Fibroblast of lung (primary cell): Measurements from ENCODE around the gene DDO. TPM values are rescaled to one million over a fixed set of nuclear protein-coding genes. Genes with fewer than 3 reads are reported as not detected.

Experiments used
- DNase-seq, 2 donors: peaks; one replicate each; pipeline versions ENCODE4 v3.0.0 to v3.0.0-alpha.2; 2010; ENCODE audit warnings: low read depth in 2 of 2
- H2AFZ ChIP-seq: 2 replicates; pipeline ENCODE4 v1.5.1; 2012; ENCODE audit warnings: low read length, control low read depth, inconsistent platforms
- H3K27ac ChIP-seq: 2 replicates; pipeline ENCODE4 v1.5.1; 2011; ENCODE audit warnings: low read length, control low read depth; ENCODE audit not compliant: insufficient read depth
- H3K27me3 ChIP-seq: 2 replicates; pipeline ENCODE4 v1.5.1; 2011; ENCODE audit warnings: mild to moderate bottlenecking, low read length; ENCODE audit not compliant: control insufficient read depth, insufficient read depth
- H3K36me3 ChIP-seq: 2 replicates; pipeline ENCODE4 v1.5.1; 2011; ENCODE audit warnings: low read length; ENCODE audit not compliant: control insufficient read depth, insufficient read depth
- H3K4me1 ChIP-seq: 2 replicates; pipeline ENCODE4 v1.5.1; 2011; ENCODE audit warnings: low read length; ENCODE audit not compliant: control insufficient read depth, insufficient read depth; ENCODE audit errors: extremely low read depth
- H3K4me2 ChIP-seq: 2 replicates; pipeline ENCODE4 v1.5.1; 2011; ENCODE audit warnings: low read length, control low read depth; ENCODE audit not compliant: insufficient read depth; ENCODE audit errors: extremely low read depth
- H3K4me3 ChIP-seq, 4 experiments: fragments of 200-600 bp in 1 of 4; sonication (generic) in 1 of 4; replicated peaks in 1 of 4; 2 replicates each; pipeline ENCODE4 v1.5.1; 2011 to 2016; ENCODE audit warnings: low read length in 4 of 4, low read depth in 3 of 4, mild to moderate bottlenecking in 3 of 4, control low read depth in 2 of 4, inconsistent platforms in 1 of 4, mixed read lengths in 1 of 4; ENCODE audit not compliant: insufficient read depth in 1 of 4; ENCODE audit errors: control extremely low read depth in 1 of 4
- H3K79me2 ChIP-seq: 2 replicates; pipeline ENCODE4 v1.5.1; 2012; ENCODE audit warnings: mild to moderate bottlenecking, low read length, inconsistent platforms; ENCODE audit not compliant: control insufficient read depth, insufficient read depth
- H3K9ac ChIP-seq: 2 replicates; pipeline ENCODE4 v1.5.1; 2011; ENCODE audit warnings: mild to moderate bottlenecking, low read length, control low read depth; ENCODE audit not compliant: insufficient read depth
- H3K9me3 ChIP-seq: 2 replicates; pipeline ENCODE4 v1.5.1; 2012; ENCODE audit warnings: low read depth, low read length; ENCODE audit not compliant: control insufficient read depth, insufficient read depth
- H4K20me1 ChIP-seq: 2 replicates; pipeline ENCODE4 v1.5.1; 2011; ENCODE audit warnings: low read length; ENCODE audit not compliant: control insufficient read depth, insufficient read depth; ENCODE audit errors: extremely low read depth
- EZH2 ChIP-seq: IDR thresholded peaks from 2 replicates; pipeline ENCODE4 v1.5.1; 2012; ENCODE audit warnings: low read length, control low read depth, mild to moderate bottlenecking; ENCODE audit errors: missing control alignments
- polyA plus RNA-seq, 2 donors: library from polyadenylated mRNA; depleted of rRNA in 1 of 2; stranded (reverse) in 1 of 2; unstranded in 1 of 2; fragments of >200 nt; gene quantifications; 2 replicates each; pipeline ENCODE4 v1.2.1, GENCODE V29; 2011 to 2012; ENCODE audit warnings: missing spikeins in 1 of 2
- total RNA-seq: library from RNA; depleted of rRNA; stranded (reverse); fragments of >200 nt; gene quantifications from 2 replicates; pipeline ENCODE4 v1.2.1, GENCODE V29; 2014
- TF ChIP-seq, protein P1 (sequence below), 2 donors: IDR thresholded peaks in 1 of 2; conservative IDR thresholded peaks in 1 of 2; 1 replicate in 1 of 2; 2 replicates in 1 of 2; pipeline ENCODE4 v1.5.1; 2011 to 2012; ENCODE audit warnings: low read length in 2 of 2, control low read depth in 1 of 2, inconsistent platforms in 1 of 2, low read depth in 1 of 2, mild to moderate bottlenecking in 1 of 2

The DDO gene
- total and polyA plus RNA-seq, 2 donors (not counting 1 experiment from before 2014, with no cell fraction given): 3.9 to 12.2 TPM

DNA sequence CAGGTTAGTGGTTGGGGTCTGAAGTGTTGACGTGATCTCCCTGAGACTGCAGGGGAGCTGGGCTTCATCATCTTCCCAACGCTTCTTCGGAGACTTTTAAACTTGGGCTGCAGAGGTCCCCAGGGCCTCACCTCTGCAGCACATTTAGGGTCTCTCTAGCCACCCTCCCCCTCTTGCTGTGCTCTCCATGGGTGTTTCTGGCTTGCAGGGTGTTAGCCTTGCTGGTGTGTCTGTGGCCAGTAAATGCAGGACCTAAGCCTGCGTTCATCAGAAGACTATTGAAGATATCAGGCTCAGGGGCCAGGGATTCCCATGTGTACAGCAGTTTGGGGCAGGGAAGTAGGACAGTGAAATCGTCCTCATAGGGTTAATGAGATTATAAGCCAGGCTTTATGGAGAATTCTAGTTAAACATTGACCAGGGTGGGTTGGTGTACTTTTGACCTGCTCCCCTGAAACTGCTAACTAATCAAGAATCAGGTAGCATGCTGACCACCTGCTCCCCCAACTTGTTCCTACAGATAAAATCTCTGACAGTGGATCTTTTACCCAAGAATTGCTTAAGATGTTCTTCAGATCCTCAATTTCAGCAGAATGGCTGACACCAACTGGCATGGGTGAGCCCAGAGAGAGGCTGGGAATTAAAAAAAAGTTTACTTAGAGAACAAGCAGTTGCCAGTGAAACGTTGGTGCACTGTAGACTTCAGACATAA, 3.8 kb upstream of the DDO start:
- no peak for TF ChIP-seq EZH2
- TF ChIP-seq, protein P1, sequence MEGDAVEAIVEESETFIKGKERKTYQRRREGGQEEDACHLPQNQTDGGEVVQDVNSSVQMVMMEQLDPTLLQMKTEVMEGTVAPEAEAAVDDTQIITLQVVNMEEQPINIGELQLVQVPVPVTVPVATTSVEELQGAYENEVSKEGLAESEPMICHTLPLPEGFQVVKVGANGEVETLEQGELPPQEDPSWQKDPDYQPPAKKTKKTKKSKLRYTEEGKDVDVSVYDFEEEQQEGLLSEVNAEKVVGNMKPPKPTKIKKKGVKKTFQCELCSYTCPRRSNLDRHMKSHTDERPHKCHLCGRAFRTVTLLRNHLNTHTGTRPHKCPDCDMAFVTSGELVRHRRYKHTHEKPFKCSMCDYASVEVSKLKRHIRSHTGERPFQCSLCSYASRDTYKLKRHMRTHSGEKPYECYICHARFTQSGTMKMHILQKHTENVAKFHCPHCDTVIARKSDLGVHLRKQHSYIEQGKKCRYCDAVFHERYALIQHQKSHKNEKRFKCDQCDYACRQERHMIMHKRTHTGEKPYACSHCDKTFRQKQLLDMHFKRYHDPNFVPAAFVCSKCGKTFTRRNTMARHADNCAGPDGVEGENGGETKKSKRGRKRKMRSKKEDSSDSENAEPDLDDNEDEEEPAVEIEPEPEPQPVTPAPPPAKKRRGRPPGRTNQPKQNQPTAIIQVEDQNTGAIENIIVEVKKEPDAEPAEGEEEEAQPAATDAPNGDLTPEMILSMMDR (conservative IDR thresholded peaks at IDR 0.05 in 1 of 2, IDR thresholded peaks at IDR 0.05 in 1 of 2; ENCODE audit: low read depth in 1 of 2, low read length in 2 of 2): no peak
- no peak overlapping the region for H3K4me2 ChIP-seq
- no peaks in the 10 kb centered on the region for H4K20me1 ChIP-seq
- no peak overlapping the region for H2AFZ ChIP-seq
- H3K4me1 ChIP-seq: no peaks in the 10 kb centered on the region
- H3K79me2 ChIP-seq: no peaks in the 10 kb centered on the region
- H3K9ac ChIP-seq: no peak overlapping the region
- no peak overlapping the region for H3K27ac ChIP-seq
- H3K27me3 ChIP-seq: peaks cover 8% of the 10 kb centered on the region
- no peaks in the 10 kb centered on the region for H3K36me3 ChIP-seq
- no peak for DNase-seq
- H3K4me3 ChIP-seq: no peak overlapping the region
- H3K9me3 ChIP-seq: no peaks in the 10 kb centered on the region

DNA sequence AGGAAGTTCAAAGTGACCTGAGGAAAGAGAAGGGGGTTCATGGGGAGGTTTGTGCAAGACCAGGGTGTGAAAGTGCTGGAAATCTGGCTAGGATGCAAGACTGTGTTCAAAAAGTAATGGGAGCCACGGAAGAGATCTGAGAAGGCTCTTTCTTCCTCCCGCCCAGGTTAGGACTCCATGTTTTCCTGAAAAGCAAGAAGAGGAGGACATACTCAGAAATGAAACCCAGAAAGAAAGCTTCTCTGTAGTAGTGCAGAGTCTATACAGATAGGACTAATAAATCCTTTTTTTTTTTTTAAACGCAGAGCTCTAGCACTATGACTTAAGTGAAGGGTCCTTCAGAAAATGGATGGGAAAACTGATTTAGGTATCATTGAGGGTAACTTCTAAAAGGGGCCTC, 3.2 kb upstream of the DDO start:
- peaks cover 5% of the 10 kb centered on the region for H3K27me3 ChIP-seq
- H3K9me3 ChIP-seq: no peaks in the 10 kb centered on the region
- no peak for DNase-seq
- H2AFZ ChIP-seq: no peak overlapping the region
- no peaks in the 10 kb centered on the region for H3K79me2 ChIP-seq
- no peak overlapping the region for H3K4me2 ChIP-seq
- H3K27ac ChIP-seq: no peak overlapping the region
- no peaks in the 10 kb centered on the region for H3K4me1 ChIP-seq
- H3K36me3 ChIP-seq: no peaks in the 10 kb centered on the region
- no peak for TF ChIP-seq EZH2
- TF ChIP-seq, protein P1 (conservative IDR thresholded peaks at IDR 0.05 in 1 of 2, IDR thresholded peaks at IDR 0.05 in 1 of 2; ENCODE audit: low read depth in 1 of 2, low read length in 2 of 2): no peak
- H3K9ac ChIP-seq: no peak overlapping the region
- no peaks in the 10 kb centered on the region for H4K20me1 ChIP-seq
- no peak overlapping the region for H3K4me3 ChIP-seq

DNA sequence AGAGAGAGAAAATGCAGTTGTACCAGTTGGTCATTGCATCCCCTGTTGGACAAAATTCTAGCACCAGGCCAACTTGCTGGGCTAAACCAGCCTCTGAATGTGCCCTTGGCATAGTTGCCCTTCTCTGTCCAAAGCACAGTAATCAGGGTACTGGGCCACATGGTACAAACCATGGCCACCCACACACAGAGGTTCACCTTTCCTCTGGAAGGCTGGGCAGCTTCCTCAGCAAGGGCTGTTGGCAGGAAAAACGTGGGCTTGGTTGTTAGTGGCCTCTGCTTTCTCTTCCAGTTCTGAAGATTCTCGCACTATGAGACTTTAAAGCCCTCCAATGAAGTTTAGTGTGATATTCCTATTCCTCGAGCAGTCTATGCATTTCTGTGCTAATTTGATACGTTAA, 706 bp downstream of the DDO start:
- Histone ChIP-seq H3K4me2 (peak overlapping the region; percentile 74), H3K9me3 (no peaks in the 10 kb centered on the region), H3K79me2 (no peaks in the 10 kb centered on the region), H3K4me1 (no peaks in the 10 kb centered on the region), H4K20me1 (no peaks in the 10 kb centered on the region), H3K36me3 (no peaks in the 10 kb centered on the region), H3K27me3 (no peaks in the 10 kb centered on the region), H2AFZ (peak overlapping the region; percentile 85), H3K9ac (no peak overlapping the region), H3K4me3 (peak overlapping the region in 2 of 4 experiments; percentile 57 to 62), H3K27ac (peak overlapping the region; percentile 22)
- no peak for DNase-seq
- TF ChIP-seq, protein P1 (conservative IDR thresholded peaks at IDR 0.05 in 1 of 2, IDR thresholded peaks at IDR 0.05 in 1 of 2; ENCODE audit: low read depth in 1 of 2, low read length in 2 of 2): no peak
- TF ChIP-seq EZH2: no peak
